RWPE2 (cell line): ENCODE measurements around the gene TBC1D14.

ENCODE experiments used
- ATAC-seq: fragments of 200-7000 bp; cut with Tn5 transposase; 3 replicates; pipeline ENCODE4 v1.9.1; 2021; ENCODE audit warnings: low read depth
- DNase-seq: peaks from one replicate; pipeline ENCODE4 v3.0.0-alpha.2; 2020; ENCODE audit warnings: low spot score
- H3K27ac ChIP-seq: fragments of 450-650 bp; 2 replicates; pipeline ENCODE4 v1.5.1; 2017; ENCODE audit warnings: mild to moderate bottlenecking; ENCODE audit not compliant: poor library complexity, severe bottlenecking
- H3K27me3 ChIP-seq: fragments of 250-450 bp; sonication (Bioruptor Pico); 2 replicates; pipeline ENCODE4 v1.5.1; 2021; ENCODE audit warnings: mild to moderate bottlenecking, moderate library complexity; ENCODE audit not compliant: insufficient read depth, poor library complexity, severe bottlenecking
- H3K36me3 ChIP-seq: fragments of 250-450 bp; sonication (Bioruptor Pico); 2 replicates; pipeline ENCODE4 v1.5.1; 2020; ENCODE audit warnings: low read depth, mild to moderate bottlenecking, moderate library complexity
- H3K4me1 ChIP-seq: fragments of 250-450 bp; sonication (Bioruptor Pico); 2 replicates; pipeline ENCODE4 v1.5.1; 2021; ENCODE audit warnings: mild to moderate bottlenecking, moderate library complexity; ENCODE audit not compliant: insufficient read depth, poor library complexity, severe bottlenecking
- H3K4me3 ChIP-seq: fragments of 250-450 bp; sonication (Bioruptor Pico); 2 replicates; pipeline ENCODE4 v1.5.1; 2021; ENCODE audit warnings: mild to moderate bottlenecking, moderate library complexity; ENCODE audit not compliant: severe bottlenecking
- H3K9me3 ChIP-seq: fragments of 250-450 bp; sonication (Bioruptor Pico); 2 replicates; pipeline ENCODE4 v1.5.1; 2021; ENCODE audit warnings: mild to moderate bottlenecking, moderate library complexity; ENCODE audit not compliant: severe bottlenecking
- TF ChIP-seq, protein P1 (sequence below): fragments of 450-650 bp; IDR thresholded peaks from one replicate; pipeline ENCODE4 v1.5.1; 2017; ENCODE audit warnings: mild to moderate bottlenecking, moderate library complexity; ENCODE audit not compliant: poor library complexity, severe bottlenecking

TBC1D14 gene

DNA sequence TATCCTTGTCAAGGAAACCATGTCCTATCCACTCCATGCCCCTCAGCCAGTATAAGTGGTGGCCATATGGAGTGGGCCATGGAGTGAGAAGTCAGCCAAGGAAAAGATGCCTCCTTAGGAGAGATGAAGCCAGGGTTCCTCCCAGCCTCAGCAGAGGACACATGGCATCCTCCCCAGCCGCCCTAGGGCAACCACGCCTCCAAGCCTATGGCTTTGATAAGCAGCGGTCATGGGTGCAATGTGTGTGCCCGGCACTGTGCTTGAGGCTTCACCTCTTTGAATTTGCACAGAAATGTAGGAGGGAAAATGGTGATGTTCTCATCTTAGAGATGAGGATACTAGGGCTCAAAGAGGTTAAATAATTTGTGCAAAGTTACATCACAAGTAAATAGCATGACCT is 34.6 kb upstream of the TBC1D14 start:
- no peaks in the 10 kb centered on the region for H3K27me3 ChIP-seq
- H3K27ac ChIP-seq = no peak overlapping the region
- no peak for ATAC-seq
- H3K36me3 ChIP-seq = peaks cover 61% of the 10 kb centered on the region
- TF ChIP-seq, protein P1, sequence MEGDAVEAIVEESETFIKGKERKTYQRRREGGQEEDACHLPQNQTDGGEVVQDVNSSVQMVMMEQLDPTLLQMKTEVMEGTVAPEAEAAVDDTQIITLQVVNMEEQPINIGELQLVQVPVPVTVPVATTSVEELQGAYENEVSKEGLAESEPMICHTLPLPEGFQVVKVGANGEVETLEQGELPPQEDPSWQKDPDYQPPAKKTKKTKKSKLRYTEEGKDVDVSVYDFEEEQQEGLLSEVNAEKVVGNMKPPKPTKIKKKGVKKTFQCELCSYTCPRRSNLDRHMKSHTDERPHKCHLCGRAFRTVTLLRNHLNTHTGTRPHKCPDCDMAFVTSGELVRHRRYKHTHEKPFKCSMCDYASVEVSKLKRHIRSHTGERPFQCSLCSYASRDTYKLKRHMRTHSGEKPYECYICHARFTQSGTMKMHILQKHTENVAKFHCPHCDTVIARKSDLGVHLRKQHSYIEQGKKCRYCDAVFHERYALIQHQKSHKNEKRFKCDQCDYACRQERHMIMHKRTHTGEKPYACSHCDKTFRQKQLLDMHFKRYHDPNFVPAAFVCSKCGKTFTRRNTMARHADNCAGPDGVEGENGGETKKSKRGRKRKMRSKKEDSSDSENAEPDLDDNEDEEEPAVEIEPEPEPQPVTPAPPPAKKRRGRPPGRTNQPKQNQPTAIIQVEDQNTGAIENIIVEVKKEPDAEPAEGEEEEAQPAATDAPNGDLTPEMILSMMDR = no peak
- no peaks in the 10 kb centered on the region for H3K4me1 ChIP-seq
- H3K4me3 ChIP-seq = no peak overlapping the region
- no peak for DNase-seq
- H3K9me3 ChIP-seq = no peaks in the 10 kb centered on the region

DNA sequence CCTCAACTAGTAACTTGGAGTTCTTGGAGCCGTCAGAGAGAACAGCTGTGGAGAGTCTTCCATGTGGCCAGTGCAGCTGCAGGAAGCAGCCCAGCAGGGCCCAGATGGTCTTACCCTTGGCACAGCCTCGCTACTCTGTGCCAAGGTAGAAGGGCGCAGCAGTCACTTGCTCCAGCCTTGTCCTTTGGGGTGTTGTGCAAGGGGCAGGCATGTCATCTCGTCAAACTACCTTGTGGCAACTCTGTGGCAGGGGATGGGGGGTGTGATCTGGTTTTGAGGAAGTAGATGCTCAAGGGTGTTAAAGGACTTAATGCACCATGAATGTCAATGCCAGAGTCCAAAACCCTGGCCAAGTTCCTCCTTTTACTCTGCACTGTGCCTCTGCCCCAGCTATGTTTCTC is 34.2 kb upstream of the TBC1D14 start:
- H3K27me3 ChIP-seq = no peaks in the 10 kb centered on the region
- TF ChIP-seq, protein P1 = no peak
- ATAC-seq (no peak), DNase-seq (no peak)
- no peak overlapping the region for H3K4me3 ChIP-seq
- H3K27ac ChIP-seq = no peak overlapping the region
- peaks cover 62% of the 10 kb centered on the region for H3K36me3 ChIP-seq
- no peaks in the 10 kb centered on the region for H3K9me3 ChIP-seq
- no peaks in the 10 kb centered on the region for H3K4me1 ChIP-seq

DNA sequence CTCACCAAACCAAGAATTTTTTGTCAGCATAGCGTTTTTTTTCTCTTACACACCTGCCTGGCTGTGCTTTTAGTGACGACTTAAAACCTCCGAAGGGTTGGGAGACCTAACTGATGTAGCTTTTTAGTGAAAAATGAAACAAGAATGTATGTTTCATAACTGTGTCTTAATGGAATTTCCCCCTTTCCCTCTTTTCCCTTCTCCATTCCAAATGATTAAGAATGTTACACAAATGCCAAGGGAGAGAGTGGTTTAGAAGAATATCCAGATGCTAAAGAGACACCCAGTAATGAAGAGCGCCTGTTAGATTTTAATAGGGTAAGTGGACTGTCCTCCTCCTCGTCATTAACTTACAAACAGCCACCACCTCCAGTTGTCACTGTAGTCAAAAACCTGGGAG is 33.2 kb upstream of the TBC1D14 start:
- Histone ChIP-seq H3K27ac (no peak overlapping the region), H3K9me3 (no peaks in the 10 kb centered on the region), H3K4me3 (no peak overlapping the region), H3K36me3 (peaks cover 65% of the 10 kb centered on the region), H3K4me1 (no peaks in the 10 kb centered on the region), H3K27me3 (no peaks in the 10 kb centered on the region)
- no peak for ATAC-seq
- TF ChIP-seq, protein P1 = no peak
- no peak for DNase-seq

DNA sequence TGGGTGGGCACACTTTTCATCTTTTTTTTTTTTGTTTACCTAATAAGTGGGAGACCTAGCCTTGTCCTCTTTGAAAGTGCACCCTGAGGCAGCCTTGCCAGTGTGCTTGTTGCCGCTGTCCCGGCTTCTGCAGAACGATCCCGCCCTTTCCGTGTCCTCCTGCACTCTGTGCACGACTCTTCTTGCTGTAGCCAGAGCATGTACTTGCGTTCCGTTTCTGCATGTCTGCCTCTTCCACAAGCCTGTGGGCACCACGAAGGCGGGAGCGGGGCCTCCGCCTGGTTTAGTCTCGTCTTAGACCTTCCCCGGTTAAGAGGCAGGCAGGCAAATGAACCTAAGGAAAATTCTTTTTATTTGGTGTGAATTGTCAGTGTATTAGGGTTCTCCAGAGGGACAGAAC is 32.6 kb upstream of the TBC1D14 start:
- ATAC-seq (no peak), DNase-seq (no peak)
- TF ChIP-seq, protein P1 = no peak
- Histone ChIP-seq H3K4me1 (no peaks in the 10 kb centered on the region), H3K27ac (no peak overlapping the region), H3K36me3 (peaks cover 65% of the 10 kb centered on the region), H3K9me3 (no peaks in the 10 kb centered on the region), H3K4me3 (no peak overlapping the region), H3K27me3 (no peaks in the 10 kb centered on the region)

DNA sequence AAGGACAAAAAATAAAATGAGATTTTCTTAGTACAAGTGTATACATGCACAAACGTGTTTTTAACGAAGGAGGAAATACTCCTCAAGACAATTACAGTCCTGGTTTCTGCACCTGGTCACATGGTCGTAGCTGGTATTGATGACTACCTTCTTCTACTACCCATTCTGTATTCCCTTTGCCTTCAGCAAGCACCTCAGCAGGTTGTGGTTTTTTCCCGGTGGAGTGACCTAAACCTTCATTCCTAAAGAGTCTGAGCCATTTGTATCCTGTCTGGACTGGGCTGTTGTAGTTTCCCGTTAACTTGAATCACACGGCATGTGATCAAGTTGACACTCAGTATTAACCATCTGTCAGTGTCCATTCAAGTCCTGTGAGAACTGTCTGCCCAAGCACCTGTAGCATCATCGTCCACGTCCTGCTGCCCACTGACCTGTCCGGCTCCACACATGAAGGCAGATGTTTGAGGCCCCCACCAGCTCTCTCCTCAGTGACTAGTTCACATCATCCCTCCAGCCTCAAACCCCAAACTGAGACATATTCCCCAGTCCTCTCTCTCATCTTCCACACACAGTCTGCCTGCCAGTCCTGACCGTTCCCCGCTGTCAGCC is 31.1 kb upstream of the TBC1D14 start:
- H3K27ac ChIP-seq = no peak overlapping the region
- ATAC-seq (no peak), DNase-seq (no peak)
- H3K4me3 ChIP-seq = no peak overlapping the region
- no peaks in the 10 kb centered on the region for H3K4me1 ChIP-seq
- H3K27me3 ChIP-seq = no peaks in the 10 kb centered on the region
- H3K36me3 ChIP-seq = peaks cover 71% of the 10 kb centered on the region
- TF ChIP-seq, protein P1 = no peak
- no peaks in the 10 kb centered on the region for H3K9me3 ChIP-seq
